Measurements from ENCODE around the gene ARHGAP19.
"Not testable (repeated sequence)": the region's sequence is repeated elsewhere in the genome, so short reads cannot be mapped to it uniquely, and the experiment has no call there.

Gene ARHGAP19

DNA sequence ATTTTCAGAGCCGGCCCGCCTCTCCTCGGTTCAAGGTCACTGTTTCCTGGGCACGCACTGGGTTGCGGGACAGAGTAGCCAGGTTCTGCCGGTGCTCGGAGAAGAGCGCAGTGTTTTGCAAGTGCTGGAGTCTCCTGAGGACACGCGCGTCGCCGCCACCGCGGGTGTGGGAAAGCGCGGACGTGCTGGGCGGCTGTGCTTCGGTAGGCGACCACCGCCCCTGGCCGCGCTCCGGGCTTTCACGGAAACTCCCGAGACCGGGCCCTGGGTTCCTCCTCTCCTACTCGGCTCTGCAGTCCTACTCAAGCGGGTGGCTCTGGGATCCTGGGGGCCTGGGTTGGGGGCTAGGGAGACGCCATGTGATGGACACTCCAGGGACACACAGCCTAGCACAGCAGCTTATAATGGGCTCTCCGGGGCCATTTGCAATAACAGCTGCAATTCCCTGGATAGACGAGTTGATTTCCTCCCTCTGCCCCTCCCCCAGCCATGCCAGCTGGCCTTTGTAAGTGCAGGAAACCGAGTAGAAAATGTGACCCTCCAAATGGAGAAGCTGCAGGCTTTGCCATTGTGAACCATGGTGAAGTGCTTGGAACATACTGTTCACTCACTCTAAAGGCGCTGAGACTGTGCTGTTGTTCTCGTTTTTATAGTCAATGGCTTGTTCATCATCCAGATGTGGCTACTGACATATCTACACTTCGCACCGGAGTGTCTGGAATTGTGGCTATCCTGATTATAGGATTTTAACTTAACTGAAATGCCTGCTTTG lies 28.8 kb upstream of the ARHGAP19 start:
- DNase-seq (ENCODE audit: low spot score), result no peak

DNA sequence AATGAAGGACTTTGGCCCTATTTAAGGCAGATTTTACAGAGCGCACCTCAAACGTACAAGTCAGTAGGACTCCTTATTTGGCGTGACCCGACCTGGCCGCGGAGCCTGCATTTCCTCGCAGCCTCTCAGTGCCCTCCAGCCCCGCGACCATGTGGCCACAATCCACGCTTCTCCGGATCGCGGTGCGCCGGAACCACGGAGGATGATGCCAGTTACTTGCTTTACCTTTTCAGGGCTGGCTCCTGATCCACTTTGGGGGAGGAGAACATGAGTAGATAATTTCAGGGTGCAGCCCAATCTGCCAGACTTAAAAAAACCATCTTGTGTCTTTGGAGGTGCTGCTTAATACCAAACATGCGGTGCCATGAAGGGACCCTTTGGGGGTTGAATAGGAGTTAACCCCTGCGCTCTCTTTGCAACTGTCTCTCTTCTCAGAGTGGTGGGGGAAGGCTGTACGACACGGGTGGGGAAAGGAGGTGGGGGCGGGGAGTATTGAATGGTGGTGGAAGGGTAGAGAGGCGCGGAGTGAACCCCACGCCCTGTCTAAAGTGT lies 28.1 kb upstream of the ARHGAP19 start:
- peak; percentile 15 for DNase-seq (ENCODE audit: low spot score)

DNA sequence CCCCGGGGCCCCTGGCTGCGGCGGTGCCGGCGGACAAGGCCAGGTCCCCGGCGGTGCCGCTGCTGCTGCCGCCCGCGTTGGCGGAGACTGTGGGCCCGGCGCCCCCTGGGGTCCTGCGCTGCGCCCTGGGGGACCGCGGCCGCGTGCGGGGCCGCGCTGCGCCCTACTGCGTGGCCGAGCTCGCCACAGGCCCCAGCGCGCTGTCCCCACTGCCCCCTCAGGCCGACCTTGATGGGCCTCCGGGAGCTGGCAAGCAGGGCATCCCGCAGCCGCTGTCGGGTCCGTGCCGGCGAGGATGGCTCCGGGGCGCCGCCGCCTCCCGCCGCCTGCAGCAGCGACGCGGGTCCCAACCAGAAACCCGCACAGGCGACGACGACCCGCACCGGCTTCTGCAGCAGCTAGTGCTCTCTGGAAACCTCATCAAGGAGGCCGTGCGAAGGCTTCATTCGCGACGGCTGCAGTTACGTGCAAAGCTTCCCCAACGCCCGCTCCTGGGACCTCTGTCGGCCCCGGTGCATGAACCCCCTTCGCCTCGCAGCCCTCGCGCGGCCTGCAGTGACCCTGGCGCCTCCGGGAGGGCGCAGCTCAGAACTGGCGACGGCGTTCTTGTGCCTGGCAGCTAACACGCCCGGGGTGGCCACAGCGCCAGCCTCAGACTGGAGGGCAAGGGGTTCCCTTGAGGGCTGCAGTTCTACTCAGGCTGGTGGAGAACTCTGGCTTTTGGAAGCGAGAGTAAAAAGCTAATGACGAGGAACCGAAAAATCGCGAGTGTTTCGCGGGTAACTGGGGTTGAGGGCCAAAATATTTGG lies 27.4 kb upstream of the ARHGAP19 start:
- peak; percentile 45 for DNase-seq (ENCODE audit: low spot score)

DNA sequence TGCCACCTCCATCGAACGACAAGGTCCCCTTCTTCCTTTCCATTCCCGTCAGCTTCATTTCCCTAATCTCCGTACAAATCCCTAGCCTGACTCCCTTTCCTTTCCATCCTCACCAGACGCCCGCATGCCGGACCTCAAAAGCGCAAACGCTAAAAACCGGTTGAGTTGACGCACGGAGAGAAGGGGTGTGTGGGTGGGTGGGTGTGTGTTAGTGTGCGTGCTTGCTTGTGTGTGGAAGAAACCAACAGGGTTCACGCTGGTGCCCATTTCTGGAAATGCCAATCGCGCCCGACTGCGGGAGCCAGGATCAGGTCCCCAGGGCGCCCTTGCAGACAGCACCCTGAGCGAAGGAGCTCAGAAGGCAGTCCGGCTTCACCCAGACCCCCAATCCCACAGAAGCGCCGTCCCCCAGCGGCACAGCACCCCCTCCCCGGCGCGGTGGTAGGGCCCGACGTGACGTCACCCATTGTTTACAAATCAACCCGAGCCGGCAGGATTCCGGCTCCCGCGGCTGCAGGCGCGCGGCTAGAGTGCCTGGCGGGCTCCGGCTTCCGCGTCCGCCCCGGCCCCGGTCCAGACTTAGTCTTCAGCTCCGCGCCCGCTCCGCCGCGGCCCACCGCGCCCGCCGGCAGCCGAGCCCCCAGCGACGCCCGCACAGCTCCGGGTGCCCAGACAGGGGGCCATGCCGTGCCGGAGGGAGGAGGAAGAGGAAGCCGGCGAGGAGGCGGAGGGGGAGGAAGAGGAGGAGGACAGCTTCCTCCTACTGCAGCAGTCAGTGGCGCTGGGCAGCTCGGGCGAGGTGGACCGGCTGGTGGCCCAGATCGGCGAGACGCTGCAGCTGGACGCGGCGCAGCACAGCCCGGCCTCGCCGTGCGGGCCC lies 26.6 kb upstream of the ARHGAP19 start, which contains the start of gene FRAT1:
FRAT1 (plus strand) TSS at position 500 of the 880 bp plus-strand sequence; CDS start at position 683, 183 bp downstream.
- peak; percentile 77 for DNase-seq (ENCODE audit: low spot score)

DNA sequence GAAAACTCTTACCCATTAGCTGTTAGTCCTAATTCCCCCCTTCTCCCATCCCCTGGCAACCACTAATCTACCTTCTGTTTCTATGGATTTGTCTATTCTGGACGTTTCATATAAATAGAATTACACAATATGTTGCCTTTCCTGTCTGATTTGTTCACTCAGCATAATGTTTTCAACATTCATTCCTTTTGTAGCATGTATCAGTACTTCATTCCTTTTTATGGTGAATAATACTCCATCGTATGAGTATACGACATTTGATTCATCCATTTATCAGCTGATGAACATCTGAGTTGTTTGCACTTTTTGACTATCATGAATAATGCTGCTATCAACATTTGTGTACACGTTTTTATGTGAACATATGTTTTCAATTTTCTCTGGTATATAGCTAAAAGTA lies 22.2 kb upstream of the ARHGAP19 start:
- no peak for DNase-seq (ENCODE audit: low spot score)

DNA sequence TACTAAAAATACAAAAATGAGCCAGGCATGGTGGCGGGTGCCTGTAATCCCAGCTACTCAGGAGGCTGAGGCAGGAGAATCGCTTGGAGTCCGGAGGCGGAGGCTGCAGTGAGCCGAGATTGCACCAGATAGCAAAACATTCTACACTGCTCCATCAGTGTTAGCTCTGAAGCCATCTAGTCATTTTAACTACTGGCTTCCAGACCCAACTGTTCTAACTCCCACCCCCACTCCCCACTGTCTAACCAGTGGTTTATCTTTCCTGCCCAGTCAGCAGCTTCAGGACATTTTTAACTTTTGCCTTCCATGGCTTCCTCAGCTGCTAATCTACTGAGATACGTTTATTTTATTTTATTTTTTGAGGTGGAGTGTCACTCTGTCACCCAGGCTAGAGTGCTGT lies 20.5 kb upstream of the ARHGAP19 start:
- no peak for DNase-seq (ENCODE audit: low spot score)

DNA sequence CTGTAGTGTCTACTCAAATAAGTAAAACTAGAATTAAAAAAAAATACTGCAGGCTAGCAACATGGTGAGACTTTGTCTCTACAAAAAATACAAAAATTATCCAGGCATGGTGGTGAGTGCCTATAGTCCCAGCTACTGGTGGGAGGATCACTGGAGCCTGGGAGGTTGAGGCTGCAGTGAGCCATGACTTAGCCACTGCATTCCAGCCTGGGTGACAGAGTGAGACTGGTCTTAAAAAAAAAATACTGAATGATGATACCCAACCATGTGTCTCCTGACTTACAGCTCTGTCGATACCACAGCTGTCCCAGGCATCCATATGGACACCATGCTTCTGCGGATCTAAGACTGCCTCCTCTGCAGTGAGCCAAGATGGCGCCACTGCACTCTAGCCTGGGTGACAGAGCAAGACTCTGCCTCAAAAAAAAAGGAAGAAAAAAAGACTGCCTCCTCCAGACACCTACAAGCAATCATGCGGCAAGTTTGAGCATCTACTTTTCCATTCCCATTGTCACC lies 18.7 kb upstream of the ARHGAP19 start:
- no peak for DNase-seq (ENCODE audit: low spot score)

DNA sequence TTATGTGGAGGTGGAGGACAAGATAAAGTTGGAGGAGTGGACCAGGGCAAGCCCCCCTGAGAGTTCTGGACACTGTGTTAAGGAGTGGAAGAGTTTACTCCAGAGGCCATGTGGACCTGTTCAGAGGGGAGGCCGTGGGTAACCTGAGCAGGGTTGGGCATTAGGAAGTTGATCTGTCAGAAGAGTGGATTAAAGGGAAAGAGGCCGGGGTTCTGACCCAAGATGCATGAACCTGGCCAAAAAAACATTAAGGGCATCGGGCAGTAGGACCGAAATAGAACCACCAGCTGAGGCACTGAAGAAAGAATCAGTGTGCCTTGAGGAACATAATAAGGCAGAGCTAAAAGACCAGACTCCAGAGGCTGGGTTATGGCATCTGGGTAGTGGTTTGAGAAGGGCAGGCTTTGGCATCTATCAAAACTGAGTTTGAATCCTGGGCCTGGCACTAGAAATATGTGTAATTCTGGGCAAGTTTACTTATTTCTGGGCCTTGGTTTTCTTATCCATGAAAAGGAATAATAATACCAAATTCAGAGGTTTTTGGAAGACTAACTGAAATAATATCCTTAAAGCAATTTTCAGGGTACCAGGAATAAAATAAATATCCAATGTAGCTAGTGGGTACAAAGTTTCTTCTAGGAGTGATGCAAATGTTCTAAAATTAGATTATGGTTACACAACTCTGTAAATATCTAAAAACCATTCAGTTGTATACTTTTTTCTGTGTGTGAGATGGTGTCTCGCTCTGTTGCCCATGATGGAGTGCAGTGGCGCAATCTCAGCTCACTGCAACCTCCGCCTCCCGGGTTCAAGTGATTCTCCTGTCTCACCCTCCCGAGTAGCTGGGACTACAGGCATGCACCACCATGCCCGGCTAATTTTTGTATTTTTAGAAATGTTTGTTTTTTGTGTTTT lies 15.7 kb upstream of the ARHGAP19 start:
- no peak for DNase-seq (ENCODE audit: low spot score)

DNA sequence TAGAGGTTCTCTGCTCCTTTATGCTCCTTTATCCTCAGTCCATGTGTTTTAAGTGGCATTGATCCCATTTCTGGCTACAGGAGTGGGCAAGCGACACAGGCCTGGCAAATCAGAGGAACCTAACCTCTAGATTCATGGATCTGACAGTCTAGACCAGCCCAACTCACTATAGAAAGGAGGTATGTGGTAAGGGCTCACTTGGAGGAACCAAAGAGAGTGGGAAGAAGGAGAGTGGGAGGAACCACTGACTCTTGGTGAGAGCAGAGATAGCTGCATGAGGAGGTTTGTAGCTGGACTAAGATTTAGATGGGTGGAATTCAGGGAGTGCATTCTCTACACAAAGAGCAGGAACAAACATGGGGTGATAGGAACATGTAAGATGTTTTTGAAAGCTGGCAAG lies 15.0 kb upstream of the ARHGAP19 start:
- DNase-seq (ENCODE audit: low spot score), result no peak

DNA sequence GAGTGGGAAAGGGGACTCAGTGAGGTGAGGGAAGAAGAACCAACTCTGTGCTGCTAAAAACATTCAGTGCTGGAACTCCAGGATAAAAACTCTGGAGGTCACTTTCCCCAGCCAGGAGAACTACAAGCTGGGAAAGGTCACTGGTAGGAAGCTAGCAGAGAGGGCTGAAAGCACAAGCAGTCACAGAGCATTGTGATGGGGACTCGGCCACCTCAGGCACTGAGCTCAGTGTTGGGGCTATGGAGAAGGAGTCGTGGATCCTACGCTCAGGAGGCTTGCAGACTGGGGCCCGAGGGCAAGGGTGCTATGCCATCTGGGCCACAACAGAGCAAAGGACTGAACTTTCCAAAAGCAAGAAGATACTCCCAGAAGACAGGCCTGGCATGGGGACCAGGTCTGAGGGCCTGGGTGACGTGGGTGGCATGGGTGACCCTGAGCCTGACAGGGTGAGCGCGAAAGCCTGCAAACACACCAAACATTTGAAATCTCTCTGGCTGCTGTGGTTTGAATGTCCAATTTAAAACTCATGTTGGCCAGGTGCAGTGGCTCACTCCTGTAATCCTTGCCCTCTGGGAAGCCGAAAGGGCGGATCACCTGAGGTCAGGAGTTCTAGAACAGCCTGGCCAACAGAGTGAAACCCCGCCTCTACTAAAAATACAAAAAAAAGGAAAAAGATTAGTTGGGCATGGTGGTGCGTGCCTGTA lies 9.8 kb upstream of the ARHGAP19 start:
- no peak for DNase-seq (ENCODE audit: low spot score)

DNA sequence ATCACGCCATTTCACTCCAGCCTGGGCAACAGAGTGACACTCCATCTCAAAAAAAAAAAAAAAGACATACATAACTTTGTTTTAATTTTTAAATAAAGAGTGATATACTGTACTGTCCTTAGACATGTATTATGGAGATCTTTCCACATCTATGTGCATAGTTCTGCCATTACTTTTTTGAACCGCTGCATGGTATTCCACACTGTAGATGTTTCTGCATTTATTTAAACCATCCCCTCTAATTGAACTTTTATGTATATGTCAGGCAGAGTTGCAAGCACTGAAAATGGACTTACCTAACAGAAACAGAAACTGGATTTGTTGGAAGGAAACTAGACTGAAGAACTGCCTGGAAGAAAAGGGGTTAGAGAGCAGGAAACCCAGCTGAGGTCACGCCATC lies 8.5 kb upstream of the ARHGAP19 start:
- no peak for DNase-seq (ENCODE audit: low spot score)

DNA sequence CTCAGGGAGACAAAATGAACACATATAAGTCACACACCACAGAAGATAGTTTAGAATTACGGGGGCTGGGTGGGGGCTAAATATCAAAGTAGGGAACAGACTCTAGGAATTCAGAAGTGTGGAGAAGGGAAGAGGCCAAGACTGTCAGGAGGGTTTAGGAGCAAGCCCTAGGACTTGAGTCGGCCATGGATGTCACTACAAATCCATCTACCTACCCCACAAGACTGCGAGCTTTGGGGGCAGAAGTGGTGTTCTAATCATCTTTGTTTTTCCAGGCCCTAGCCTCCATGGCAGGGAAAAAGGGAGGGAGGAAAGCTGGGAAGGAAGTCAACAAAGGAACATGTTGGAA lies 5.8 kb upstream of the ARHGAP19 start:
- DNase-seq (ENCODE audit: low spot score), result no peak

DNA sequence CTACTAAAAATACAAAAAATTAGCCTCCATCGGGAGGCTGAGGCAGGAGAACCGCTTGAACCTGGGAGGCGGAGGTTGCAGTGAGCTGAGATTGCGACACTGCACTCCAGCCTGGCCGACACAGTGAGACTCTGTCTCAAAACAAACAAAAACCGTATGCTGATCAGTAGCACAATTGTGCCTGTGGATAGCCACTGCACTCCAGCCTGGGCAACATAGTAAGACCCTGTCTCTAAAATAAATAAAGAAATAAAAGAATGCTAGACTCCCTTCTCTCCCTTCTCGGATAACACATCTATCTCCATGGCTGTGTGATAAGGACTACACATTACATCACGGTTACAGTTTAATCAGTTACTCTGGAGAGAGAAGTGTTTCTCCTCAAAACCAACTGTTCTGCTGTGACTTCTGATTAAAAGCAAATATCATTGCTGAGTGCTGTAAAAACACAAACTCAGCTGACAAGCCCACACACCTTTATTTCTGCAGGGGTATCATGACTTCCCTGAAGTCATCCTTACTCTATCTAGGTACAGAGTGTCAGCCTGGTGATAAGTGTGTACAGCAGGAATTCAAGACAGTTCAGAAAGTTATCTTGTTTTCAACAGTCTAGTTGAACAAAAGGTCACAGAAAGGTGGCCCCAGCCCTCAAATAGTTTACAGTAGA lies 5.3 kb upstream of the ARHGAP19 start:
- no peak for DNase-seq (ENCODE audit: low spot score)

DNA sequence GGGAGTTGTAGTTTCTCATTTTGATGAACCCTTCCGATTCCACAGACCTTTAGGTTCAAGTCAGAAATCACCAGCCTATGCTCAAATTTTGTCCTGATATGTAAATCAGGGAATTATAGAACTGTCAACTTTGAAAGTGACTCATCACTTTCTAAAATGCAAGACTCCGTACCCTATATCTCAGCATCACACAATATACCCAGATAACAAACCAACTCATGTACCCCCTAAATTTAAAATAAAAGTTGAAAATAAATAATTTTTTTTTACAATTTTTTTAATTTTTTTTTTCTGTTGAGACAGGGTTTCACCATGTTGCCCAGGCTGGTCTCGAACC lies 393 bp upstream of the ARHGAP19 start:
- DNase-seq (ENCODE audit: low spot score), result no peak

DNA sequence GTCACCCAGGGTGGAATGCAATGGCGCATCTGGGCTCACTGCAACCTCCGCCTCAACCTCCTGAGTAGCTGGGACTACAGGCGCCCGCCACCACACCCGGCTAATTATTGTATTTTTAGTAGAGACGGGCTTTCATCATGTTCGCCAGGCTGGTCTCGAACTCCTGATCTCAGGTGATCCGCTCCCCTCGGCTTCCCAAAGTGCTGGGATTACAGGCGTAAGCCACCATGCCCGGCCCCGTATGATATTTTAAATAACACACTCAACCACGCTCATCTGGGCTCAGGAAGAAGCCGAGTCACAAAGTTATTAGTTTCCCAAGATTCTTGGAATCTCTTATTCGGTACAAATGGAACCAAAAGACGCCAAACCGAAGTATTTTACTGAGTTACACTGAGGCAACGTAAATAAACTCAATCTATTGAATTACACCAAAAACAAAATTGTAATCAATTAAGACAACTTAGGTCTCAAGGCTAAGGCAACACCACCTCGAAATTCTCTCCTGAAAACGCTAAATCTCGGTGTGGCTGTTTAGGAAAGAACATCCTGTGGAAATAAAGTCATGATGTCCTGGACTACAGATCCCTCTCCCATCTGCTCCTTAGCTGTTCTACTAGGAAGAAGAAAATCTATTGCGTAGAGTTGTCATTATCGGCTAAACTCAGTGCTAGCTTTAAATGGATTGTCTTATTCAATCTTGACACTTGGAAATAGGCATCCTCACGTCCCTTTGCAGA lies 910 bp downstream of the ARHGAP19 start:
- no peak for DNase-seq (ENCODE audit: low spot score)

DNA sequence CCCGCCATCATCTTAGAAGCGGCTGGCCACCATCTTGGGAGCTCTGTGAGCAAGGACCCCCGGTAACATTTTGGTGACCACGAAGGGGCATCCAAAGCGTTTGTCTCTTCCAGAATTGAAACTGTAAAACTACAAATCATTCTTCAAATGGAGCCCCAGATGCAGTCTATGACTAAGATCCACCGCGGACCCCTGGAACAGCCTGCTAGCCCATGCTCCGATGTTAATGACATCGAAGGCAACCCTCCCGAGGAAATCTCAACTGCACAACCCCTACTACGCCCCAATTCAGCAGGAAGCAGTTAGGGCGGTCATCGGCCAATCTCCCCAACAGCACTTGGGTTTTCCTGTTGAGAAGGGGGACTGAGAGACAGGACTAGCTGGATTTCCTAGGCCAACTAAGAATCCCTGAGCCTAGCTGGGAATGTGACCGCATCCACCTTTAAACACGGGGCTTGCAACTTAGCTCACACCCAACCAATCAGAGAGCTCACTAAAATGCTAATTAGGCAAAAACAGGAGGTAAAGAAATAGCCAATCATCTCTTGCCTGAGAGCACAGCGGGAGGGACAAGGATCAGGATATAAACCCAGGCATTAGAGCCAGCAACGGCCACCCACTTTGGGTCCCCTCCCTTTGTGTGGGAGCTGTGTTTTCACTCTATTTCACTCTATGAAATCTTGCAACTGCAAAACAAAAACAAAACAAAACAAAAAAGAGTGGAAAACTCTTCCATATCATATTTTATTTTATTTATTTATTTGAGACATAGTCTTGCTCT lies 1.7 kb downstream of the ARHGAP19 start:
- DNase-seq (ENCODE audit: low spot score), result not testable (repeated sequence)

DNA sequence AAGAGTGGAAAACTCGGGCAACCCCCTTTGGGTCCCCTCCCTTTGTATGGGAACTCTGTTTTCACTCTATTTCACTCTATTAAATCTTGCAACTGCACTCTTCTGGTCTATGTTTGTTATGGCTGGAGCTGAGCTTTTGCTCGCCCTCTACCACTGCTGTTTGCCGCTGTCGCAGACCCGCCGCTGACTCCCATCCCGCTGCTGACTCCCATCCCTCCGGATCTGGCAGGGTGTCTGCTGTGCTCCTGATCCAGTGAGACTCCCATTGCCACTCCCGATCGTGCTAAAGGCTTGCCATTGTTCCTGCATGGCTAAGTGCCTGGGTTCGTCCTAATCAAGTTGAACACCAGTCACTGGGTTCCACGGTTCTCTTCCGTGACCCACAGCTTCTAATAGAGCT lies 2.4 kb downstream of the ARHGAP19 start:
- DNase-seq (ENCODE audit: low spot score), result not testable (repeated sequence)

DNA sequence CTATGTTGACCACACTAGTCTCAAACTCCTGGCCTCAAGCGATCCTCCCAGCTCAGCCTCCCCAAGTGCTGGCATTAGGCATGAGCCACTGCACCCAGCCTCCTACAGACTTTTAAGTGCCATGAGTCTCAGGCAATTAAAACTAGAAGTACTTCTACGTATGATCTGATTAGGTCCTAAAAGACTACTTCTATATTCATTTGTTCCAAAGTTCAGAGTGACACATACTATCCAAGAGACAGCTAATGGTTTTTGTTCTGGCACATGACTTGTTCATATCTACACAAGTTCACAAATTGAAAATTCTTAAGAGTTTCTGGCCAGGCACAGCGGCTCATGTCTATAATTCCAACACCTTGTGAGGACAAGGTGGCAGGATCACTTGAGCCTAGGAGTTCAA lies 11.7 kb downstream of the ARHGAP19 start:
- DNase-seq (ENCODE audit: low spot score), result no peak

All from hematopoietic multipotent progenitor cell treated with erythropoietin and hydrocortisone succinate and interleukin-3 and kit ligand, for 15 days (in vitro differentiated cells).